ENCODE measurements around the gene GAS2.

DNA sequence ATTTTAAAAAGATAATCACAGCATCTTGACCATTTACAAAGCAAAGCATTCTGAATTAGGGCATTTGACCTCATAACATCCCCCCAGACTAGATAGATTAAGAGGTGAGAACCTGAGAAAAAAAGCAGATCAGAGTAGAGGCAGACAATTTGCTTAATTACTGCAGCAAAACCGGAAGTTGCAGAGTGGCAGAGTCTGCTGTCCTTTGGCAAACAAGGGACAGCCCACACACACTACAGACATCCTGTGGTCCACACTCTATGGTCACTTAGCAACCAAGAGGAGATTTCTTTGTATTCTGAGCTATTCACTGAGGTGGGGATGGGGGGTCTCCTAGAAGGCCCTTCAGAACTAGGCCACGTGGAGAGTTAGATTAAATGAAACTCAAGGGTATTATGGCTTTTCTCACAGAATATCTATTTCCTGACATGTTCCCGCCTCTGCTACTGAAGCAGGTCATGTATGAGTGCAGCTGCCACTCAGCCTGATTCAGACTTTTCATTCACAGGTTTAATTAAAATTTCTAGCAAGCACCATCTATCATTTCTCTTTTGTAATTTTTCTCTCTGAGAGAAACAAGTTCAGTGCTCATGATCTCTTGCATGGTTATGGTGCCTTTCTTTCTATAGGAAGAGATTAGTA, 114.7 kb downstream of the GAS2 start:
- TF ChIP-seq, protein P1, sequence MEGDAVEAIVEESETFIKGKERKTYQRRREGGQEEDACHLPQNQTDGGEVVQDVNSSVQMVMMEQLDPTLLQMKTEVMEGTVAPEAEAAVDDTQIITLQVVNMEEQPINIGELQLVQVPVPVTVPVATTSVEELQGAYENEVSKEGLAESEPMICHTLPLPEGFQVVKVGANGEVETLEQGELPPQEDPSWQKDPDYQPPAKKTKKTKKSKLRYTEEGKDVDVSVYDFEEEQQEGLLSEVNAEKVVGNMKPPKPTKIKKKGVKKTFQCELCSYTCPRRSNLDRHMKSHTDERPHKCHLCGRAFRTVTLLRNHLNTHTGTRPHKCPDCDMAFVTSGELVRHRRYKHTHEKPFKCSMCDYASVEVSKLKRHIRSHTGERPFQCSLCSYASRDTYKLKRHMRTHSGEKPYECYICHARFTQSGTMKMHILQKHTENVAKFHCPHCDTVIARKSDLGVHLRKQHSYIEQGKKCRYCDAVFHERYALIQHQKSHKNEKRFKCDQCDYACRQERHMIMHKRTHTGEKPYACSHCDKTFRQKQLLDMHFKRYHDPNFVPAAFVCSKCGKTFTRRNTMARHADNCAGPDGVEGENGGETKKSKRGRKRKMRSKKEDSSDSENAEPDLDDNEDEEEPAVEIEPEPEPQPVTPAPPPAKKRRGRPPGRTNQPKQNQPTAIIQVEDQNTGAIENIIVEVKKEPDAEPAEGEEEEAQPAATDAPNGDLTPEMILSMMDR (IDR thresholded peaks at IDR 0.05), result no peak
- no peak for TF ChIP-seq POLR2A (IDR thresholded peaks at IDR 0.05)

All from body of pancreas (tissue), 4 donors.